HG03103 (cell line): Measurements from ENCODE around the gene ARF6.
"Not testable (repeated sequence)": the region's sequence is repeated elsewhere in the genome, so short reads cannot be mapped to it uniquely, and the experiment has no call there.

Source experiments
- ATAC-seq: cut with Tn5 transposase; IDR thresholded peaks from one replicate; pipeline ENCODE4 v1.9.1; 2021; ENCODE audit warnings: low read depth; ENCODE audit not compliant: unreplicated experiment

The ARF6 gene

DNA sequence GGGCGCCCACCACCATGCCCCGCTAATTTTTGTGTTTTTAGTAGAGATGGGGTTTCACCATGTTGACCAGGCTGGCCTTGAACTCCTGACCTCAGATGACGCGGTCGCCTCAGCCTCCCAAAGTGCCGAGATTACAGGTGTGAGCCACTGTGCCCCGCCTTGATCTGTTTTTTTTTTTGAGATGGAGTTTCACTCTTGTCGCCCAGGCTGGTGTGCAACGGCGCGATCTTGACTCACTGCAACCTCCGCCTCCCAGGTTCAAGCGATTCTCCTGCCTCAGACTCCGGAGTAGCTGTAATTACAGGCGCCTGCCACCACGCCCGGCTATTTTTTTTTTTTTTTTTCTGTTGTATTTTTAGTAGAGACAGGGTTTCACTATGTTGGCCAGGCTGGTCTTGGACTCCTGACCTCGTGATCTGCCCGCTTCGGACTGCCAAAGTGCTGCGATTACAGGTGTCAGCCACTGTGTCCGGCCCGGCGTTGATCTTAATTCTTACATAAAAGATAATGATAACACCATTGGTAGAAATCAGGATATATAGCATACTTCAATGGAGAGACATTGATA, 9.9 kb downstream of the ARF6 start:
- ATAC-seq = not testable (repeated sequence)

DNA sequence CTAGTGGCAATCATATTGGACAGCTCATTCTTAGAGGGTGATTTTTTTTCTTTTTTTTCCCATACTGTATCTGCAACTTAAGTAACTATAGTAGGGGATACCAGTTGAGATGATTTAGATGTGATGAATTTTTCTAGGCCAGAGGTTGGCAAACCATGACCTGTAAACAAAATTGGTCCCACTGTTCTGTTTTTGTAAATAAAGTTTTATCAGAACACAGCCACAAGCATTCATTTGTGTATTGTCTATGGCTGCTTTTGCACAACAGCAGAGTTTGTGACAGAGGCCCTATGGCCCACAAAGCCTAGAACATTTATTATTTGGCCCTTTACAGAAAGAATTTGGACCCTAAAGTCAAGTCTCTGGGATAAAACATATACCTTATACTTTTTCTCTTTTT, 11.4 kb downstream of the ARF6 start:
- no peak for ATAC-seq

DNA sequence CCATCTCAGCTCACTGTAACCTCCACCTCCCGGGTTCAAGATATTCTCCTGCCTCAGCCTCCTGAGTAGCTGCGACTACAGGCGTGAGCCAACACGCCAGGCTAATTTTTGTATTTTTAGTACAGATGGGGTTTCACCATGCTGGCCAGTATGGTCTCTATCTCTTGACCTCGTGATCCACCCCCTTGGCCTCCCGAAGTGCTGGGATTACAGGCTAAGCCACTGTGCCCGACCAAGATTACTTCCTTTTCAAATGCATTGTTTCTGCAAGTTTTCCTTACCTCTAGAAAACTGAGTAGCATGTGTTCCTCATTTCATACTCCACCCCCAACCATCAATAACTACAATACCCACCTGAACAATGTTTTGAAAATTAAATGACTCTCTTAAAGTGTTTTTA, 13.1 kb downstream of the ARF6 start:
- ATAC-seq = no peak

DNA sequence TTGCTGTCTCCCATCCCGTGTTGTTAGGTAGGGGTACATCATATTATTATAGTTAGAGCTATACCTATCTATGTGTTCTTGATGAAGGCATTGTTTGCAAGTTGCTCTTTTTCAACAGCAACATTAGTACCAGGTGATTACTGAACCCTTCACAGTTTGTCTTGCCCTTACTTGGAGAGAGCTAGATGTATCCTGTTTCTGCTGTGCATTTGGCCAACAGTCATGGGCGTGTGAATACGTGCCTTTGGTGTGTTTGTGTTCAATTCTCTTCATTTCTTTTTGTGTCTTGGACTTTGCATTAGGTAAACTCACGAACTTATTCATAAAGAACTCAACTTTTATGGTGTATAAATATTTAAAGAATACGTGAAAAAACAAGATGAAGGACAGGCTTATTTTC, 14.3 kb downstream of the ARF6 start:
- ATAC-seq = no peak

DNA sequence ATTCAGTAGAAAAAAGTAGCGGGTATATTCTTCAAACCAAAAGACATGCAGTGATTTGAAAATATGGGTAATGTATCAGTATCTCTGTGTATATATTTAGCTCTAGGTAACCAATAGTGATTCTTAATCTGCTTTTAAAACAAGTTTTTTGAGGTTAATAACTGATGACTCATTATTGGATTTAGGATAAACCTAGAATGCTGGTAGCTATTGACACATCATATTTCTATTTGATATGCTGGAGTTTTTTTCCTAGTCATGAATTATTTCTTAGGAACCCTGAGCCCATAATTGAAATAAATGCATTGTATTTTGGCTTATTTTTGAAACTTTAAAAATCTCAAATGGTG, 15.5 kb downstream of the ARF6 start:
- no peak for ATAC-seq

DNA sequence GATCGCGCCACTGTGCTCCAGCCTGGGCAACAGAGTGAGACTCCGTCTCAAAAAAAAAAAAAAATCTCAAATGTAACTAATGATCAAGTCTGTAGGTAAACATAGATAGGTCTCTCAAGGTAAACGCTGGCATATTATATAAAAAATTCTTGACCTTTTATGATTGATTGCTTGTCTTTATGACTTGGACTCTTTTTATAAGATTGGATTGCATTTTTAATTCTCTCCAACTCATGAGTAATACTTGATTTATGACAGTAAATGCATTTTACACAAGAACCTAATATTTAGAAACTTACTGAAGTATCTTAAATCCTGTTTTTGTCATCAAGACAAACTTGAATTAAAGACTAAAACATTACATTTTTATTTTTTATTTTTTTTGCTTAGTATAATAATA, 16.1 kb downstream of the ARF6 start:
- no peak for ATAC-seq

DNA sequence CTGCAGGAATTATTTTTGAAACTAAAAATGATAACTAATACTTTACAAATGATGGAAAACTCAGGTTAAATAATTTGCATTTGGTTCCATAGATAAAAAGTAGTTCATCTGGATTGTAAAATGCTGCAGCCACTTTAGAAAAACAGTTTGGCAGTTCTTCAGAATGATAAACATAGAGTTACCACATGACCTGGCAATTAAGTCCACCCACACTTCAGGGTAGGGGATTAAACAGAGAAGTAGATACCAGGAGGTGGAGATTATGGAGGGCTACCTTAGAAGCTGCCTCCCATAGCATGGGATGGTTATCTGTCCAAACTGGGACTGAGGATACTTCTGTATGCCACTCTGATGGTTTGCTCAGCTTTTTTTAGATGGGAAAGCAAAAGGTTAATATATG, 22.2 kb downstream of the ARF6 start:
- no peak for ATAC-seq

DNA sequence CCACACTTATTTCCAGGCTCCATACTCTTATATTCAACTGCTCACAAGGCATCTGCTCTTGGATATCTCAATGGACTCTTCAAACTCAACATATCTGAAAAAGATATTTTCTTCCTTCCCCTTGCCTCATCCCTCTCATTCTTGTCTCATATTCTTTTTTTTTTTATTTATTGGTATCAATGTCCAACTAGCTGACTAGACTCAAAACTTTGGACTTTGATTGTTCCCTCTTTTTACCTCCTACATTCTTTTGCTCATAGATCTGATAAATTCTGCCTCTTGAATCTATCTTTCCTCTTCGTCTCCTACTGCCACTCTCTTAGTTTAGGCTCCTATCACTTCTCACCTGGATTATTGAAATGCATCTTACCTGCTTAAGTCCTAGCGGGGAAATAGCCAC, 25.8 kb downstream of the ARF6 start:
- ATAC-seq = no peak

DNA sequence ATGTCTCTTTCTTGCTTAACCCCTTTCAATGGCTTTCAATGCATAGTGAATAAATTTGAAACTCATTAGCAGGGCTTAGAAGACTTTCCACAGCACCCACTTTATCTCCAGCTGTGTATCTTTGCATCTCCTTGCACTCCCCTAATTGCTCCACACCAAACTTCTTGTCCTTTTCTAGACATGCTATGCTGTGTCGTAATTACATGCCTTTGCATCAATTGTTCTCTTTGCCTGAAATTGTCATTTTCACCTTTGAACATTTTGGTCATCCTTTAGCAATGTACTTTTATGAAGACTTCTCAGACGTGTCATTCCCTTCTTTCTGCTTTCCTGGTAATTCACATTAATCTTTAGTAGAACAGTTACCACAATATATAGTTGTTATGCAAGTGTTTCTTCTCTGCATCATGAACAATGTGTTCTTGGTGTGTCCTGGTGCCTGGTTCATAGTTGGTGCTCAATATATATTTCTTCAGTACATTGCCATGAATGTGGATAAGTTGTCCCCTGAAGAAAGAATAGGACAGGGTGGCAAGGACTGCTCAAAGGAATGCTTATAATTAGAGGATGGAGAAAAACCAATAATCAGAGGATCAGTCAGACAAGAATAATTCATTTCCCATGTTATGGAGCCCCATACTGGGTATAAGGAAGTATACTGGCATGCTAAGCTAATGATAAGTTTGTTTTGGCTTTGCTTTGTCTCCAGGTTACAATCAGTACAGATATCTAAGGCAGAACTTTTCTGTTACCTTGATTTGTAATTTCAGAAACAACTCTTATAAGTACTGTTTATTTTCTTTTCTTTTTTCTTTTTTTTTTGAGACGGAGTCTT, 27.2 kb downstream of the ARF6 start:
- no peak for ATAC-seq

DNA sequence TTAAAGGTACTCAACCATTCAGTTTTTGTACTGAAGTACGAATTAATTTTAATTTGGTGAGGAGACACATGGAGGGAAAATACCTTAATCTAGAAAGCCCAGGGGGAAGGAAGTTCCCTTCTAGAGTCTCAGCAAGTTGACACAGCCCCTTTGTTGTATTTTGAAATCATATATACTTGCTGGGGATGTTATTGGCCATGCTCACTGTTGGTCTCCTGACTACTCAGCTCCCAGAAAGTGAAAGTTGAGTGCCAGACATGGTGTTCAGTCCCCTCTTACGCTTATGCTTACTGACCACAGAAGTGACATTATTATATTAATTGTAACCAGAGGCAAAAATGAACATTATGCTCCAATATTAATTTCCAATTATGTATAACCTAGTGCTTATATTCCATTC, 28.1 kb downstream of the ARF6 start:
- ATAC-seq = no peak

DNA sequence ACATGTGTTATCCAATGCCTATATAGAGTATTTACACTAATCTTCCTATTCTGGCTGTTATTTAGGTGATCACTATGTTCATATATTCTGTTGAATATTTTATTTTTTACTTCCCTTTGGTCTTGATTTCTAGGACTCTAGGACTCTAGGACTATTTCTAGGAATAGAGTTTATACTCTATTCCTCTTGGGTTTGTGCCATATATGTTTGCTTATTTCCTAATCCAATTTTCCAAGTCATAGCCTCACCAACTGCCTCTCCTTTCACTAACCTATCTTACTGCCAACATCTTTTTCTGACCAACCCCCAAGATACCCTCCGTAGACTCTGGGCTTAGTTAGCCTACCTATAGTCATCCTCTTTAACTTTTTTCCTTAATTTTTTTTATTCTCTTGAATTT, 28.5 kb downstream of the ARF6 start:
- ATAC-seq = no peak

DNA sequence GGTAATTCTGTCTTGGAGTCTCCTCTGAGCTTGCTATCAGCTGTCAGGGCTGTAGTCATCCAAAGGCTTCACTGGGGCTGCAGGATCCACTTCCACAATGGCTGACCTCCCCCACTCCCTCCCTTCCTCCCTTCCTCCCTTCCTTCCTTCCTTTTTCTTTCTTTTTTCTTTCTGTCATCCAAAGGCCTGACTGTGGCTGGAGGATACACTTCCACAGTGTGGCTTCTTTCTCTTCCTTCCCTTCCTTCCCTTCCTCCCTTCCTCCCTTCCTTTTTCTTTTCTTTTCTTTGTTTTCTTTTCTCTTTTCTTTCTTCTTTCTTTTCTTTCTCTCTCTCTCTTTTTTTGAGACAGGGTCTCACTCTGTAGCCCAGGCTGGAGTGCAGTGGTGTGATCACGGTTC, 30.6 kb downstream of the ARF6 start:
- no peak for ATAC-seq

DNA sequence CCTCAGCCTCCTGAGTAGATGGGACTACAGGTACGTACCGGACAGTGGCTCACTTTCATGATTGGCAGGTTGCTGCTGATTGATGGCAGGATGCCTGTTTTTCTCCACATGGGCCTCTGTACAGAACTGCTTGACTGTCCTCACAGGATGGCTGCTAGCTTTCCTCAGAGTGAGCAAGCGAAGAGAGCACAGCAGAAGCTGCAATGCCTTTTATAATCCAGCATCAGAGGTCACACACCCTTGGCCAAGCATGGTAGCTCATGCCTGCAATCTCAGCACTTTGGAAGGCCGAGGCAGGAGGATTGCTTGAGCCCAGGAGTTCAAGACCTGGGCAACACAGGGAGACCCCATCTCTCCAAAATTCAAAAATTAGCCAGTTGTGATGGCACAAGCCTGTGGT, 31.0 kb downstream of the ARF6 start:
- ATAC-seq = no peak

DNA sequence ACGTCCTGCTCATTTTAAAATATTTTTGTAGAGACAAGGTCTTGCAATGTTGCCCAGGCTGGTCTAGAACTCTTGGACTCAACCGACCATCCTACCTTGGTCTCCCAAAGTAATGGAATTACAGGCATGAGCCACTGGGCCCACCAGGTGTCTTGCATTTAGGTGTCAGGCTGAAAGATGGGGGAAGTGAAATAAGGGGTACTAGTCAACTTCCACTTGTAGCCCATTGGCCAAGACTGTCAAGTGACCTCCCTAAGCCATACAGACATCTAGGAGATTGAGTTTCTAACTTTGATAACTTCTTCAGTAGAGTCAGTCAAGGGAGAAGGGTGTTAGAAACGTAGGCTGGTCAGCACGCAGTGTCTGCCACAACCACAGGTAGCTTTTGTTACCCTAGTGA, 32.0 kb downstream of the ARF6 start:
- no peak for ATAC-seq

DNA sequence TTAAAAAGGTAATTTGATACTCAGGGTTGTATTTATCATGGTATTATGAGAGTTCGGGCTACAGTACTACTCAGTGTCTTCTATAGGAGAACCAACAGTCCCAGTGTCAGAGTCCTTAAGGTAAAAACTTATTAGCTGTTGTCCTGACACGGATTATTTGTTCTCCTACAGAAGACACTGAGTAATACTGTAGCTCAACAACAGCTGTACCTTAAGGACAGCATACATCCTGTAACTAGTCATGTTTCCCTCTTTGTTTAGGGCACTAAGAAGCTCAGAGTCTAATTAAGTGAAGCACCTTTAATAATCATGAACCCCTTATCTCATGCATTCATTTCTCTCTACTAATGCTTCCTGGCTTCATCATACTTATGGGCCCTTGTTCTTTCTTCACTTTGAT, 33.9 kb downstream of the ARF6 start:
- no peak for ATAC-seq

DNA sequence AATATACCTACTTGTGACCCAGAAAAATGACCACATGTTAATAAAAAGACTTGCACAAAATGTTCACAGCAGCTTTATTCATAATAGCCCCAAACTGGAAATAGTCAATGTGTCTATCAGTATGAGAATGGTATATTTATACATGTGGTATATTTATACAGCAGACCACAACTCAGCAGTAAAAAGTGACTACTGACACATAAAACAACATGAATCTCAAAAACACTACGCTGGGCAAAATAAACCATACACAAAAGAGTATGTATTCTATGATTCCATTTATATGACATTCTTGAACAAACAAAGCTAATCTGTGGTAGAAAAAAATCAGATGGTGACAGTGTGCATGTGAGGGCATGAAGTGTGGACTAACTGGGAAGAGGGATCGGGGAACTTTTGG, 35.1 kb downstream of the ARF6 start:
- ATAC-seq = no peak

DNA sequence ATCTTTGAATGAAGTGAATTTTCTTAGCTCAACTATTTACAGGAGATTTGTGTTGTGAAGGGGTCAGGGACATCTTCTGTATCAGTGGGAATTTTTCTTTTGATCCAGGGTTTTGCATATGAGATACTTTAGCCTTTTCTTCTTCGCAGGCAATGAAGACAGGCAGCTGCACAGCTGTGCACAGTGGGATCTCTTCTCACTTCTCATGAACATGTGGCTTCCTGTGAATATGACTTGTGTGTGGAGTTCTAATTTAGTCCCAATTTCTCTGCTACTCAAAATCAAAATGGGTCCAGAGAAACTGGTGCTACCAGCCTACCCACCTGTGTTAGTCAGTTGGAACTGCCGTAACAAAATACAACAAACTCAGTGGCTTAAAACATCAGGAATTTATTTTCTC, 37.8 kb downstream of the ARF6 start:
- no peak for ATAC-seq

DNA sequence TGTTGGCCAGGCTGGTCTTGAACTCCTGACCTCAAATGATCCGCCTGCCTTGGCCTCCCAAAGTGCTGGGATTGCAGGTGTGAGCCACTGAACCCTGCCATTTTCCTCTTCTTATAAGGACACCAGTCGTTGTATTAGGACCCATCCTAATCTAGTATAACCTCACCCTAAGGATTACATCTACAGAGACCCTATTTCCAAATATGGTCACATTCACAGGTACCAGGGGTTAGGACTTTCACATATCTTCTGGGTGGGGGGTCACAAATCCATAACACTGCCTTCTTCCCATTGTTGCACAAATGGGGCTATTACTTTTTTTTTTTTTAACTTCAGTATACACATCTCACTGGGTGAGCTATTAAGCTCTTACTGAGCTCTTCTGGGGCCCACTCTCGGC, 38.6 kb downstream of the ARF6 start:
- no peak for ATAC-seq

DNA sequence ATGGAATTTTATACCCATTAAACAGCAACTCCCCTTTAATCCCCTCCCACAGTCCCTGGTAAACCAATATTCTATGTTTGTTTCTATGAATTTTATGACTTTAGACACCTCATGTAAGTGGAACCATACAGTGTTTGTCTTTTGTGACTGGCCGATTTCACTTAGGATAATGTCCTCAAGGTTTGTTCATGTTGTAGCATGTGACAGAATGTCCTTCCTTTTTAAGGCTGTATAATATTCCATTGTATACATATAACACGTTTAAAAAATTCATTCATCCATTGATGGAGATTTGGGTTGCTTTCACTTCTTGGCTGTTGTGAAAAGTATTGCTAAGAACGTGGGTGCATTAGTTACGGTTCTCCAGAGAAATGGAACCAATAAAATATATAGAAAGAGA, 40.2 kb downstream of the ARF6 start:
- no peak for ATAC-seq

DNA sequence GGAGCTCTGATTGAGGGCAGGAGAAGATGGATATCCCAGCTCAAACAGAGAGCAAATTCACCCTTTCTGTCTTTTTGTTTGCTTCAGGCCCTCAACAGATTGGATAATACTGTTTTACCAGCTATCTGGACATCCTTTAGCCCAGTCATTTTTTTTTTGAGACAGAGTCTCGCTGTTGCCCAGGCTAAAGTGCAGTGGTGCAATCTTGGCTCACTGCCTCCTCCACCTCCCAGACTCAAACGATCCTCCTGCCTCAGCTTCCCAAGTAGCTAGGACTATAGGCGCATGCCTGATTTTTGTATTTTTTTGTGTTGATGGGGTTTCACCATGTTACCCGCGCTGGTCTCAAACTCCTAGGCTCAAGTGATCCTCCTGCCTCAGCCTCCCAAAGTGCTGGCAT, 40.8 kb downstream of the ARF6 start:
- ATAC-seq = no peak

DNA sequence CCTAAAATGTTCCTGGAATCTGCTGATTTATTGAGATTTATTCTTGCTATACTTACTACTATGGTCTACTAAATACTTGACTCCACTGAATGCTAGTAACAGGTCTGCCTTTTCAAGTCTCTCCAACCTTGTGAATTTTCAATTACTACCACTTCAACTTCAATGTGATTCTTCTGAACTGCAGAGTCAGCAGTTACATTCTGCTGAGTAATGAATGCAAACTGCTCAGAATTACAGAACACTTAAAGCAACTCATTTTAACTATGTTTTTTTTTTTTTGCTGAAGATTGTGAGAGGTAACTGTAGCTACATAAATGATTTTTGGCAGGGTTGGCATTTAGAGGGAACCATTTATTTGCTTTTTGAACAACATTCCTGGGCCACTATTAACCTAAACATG, 41.8 kb downstream of the ARF6 start:
- no peak for ATAC-seq

DNA sequence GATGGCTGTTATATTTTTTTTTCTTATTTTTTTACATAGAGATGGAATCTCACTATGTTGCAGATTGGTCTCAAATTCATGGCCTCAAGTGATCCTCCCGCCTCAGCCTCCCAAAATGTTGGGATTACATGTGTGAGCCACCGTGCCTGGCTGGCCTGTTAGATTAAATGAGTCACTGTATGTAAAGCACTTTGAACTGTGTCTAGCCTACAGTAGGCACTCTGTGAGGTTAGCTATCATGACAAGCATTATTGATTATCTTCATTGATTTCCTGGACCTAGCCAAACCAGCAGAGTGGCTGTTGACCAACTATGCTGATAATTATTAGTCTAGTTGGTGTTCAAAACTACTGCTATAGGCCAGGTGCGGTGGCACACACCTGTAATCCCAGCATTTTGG, 42.6 kb downstream of the ARF6 start:
- ATAC-seq = no peak

DNA sequence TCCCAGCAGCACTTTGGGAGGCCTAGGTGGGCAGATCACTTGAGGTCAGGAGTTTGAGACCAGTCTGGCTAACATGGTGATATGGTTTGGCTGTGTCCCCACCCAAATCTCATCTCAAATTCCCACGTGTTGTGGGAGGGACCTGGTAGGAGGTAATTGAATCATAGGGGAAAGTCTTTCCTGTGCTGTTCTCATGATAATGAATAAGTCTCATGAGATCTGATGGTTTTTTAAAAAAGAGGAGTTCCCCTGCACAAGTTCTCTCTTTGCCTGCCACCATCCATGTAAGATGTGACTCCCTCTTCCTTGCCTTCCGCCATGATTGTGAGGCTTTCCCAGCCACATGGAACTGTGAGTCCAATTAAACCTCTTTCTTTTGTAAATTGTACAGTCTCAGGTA, 43.4 kb downstream of the ARF6 start:
- ATAC-seq = not testable (repeated sequence)
